Ovary (tissue), 1 donor: ENCODE data around the gene CCS.

ENCODE experiments used
- EP300 ChIP-seq: sonication (generic); formaldehyde crosslinking; IDR thresholded peaks from one replicate; pipeline ENCODE4 v1.6.1; 2017; ENCODE audit warnings: antibody characterized with exemption
- POLR2A ChIP-seq: fragments of 450-650 bp; IDR thresholded peaks from one replicate; pipeline ENCODE4 v1.6.1; 2017; ENCODE audit warnings: antibody characterized with exemption, mild to moderate bottlenecking, moderate library complexity

DNA sequence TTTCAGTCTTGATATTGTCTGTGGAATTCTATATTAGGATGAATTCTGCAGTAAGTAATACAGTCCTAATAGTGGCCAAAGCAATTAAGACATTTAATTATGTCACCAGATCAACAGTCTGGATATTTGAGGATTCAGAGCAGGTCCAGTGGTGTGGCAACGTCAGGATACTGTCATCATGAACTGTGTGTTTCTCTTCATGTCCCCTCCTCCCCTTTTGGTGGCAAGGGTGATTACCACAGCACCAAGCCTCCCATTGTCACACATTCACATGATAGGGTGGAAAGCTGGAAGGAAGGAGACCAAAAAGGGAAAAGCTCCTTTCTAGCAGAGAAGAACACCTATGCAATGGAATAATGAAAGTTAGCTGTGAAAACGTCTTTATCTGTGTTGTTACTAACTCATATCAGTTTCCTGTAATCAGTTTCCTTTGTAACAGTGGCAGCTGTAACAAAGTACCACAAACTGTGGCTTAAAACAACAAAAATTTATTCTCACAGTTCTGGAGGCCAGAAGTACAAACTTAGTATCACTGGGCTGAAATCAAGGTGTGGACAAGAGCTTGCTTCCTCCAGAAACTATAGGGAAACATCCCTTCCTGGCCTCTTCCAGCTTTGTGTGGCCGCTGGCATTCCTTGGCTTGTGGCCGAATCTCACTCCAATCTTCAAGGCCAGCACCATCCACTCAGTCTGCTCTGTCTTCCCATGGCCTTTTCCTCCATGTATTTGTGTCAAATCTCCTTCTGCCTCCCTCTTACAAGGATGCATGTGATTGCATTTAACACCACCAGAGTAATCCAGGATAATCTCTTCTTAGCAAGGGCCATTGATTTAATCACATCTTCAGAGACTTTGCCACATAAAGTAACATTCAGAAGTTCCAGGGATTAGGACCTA lies 17.0 kb downstream of the CCS start:
- no peak for TF ChIP-seq EP300
- TF ChIP-seq POLR2A = no peak
